Cardiac septum (tissue), 1 donor: ENCODE measurements around the gene ABHD5. TPM values are rescaled to one million over a fixed set of nuclear protein-coding genes. Genes with fewer than 3 reads are reported as not detected.
"Not testable (repeated sequence)": the region's sequence is repeated elsewhere in the genome, so short reads cannot be mapped to it uniquely, and the experiment has no call there.

Experiments used
- DNase-seq: peaks from one replicate; pipeline ENCODE4 v3.0.0-alpha.2; 2020; ENCODE audit warnings: low spot score
- intact Hi-C: fragments of 100-400 bp; cut with DNase I; formaldehyde crosslinking; loops from one replicate; pipeline ENCODE4 v1.14.0; 2022
- long read RNA-seq: library from polyadenylated mRNA; unstranded; transcript quantifications from one replicate; pipeline ENCODE4 v2.0.0, GENCODE V29; 2021
- total RNA-seq: library from RNA; stranded (reverse); fragmentation: NEBNext Ultra II Directional; extraction: Animal tissue kit (Norgen Biotek cat#: 25700); gene quantifications from one replicate; pipeline ENCODE4 v1.2.1, GENCODE V29; 2021
- donor health status: DM: no; HTN: no; CAD: no.

ABHD5 gene
- total RNA-seq: 23.5 TPM
- long read RNA-seq, full-length matches to known transcripts: 25 of 30 reads
- long read RNA-seq, partial matches to known transcripts: 1 of 30 reads
- long read RNA-seq, other reads (novel, unspliced or antisense): 4 of 30 reads

DNA sequence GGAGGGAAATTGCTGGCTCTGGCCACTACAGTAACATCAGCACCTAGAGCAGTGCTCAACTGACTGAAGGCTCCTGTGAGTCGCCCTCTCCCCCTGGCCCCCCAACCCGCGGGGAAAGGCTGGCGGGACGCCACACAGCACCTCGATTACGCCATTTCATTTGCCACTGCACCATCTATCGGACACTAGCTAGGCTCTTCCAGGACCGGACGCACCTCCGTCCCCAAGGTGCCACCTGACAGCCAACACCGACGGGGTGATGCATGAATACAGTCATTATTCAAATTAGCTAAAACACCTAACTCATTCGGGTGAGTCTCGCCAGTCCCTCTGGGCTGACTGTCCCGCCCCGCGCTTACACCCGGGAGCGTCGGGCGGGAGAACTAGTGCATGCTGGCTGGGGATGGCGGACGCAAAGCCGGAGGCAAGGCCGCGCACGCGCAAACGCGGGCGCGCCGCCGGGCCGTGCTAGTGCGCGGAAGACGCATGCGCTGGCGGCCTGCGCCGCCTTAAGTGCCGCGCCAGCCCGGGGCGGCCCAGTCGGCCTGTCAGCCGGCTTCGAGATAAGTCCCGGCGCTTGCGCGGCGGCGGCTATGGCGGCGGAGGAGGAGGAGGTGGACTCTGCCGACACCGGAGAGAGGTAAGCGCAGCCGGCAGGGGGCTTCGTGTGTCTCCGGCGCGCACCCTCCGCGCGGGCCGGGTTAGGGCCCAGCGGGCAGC lies at the start of gene ABHD5:
ABHD5 (plus strand) TSS at position 539 of the 720 bp plus-strand sequence; CDS start at position 594, 55 bp downstream.
- DNase-seq: peak; percentile 96
- intact Hi-C loops: loop anchor here (2.0 to 5.0 kb wide), 3 partner anchors 47 to 78 kb away; partner anchors contain the start of gene ANO10

DNA sequence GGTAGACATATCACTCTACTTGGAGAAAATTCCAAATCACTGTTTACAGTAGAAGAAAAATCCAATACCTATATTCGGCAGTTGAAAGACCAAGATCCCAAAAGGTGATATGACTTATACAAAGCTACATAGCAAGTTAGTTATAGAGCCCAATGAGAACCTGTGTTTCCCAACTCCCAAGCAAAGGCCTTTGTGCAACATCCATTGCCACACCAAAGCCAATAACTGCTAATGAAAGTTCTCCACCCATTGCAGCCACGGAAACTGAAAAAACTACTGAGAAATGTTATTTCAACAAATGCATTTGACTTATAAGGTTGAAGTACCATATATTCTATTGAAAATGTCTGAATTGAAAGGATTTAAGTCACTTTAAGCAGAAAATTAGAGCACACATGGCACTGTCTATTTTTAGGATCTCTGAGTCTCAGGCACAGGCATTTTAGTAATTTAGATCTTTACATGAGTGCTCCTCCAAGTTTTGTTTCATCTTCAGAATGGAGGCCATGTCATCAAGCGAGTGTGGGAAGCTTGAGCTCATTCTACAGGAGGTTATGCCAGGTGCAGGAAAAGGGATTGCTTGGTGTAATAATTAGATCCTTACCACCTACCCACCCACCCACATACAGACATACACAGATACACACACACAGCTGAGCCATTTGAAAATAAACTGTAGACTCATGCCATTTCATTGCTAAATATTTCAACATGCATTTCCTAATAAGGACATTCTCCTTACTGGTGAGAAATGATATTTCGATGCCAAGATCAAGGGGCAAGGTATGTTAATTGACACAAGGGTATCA lies 49.2 kb upstream of the ABHD5 start:
- intact Hi-C loops: no loop called here
- no peak for DNase-seq

DNA sequence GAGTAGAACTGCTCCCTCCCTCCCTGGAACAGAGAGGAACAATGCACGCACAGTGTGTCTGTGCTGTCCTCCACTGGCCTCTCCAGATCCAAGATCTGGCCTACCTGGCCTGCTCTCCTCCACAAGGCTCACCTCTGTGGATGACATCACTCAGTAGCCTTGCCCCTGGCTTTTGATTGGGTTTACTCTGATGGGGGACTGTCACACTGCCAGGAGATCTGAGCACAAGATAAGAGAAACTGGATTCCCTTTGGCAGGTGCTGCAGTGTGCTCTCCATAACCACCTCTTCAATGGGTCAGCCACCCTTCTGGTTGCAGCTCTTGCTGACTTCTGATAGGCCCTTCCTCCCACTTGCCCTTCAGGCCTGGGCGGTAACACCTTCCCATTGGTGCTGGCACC lies 46.3 kb upstream of the ABHD5 start:
- intact Hi-C loops: no loop called here
- no peak for DNase-seq

DNA sequence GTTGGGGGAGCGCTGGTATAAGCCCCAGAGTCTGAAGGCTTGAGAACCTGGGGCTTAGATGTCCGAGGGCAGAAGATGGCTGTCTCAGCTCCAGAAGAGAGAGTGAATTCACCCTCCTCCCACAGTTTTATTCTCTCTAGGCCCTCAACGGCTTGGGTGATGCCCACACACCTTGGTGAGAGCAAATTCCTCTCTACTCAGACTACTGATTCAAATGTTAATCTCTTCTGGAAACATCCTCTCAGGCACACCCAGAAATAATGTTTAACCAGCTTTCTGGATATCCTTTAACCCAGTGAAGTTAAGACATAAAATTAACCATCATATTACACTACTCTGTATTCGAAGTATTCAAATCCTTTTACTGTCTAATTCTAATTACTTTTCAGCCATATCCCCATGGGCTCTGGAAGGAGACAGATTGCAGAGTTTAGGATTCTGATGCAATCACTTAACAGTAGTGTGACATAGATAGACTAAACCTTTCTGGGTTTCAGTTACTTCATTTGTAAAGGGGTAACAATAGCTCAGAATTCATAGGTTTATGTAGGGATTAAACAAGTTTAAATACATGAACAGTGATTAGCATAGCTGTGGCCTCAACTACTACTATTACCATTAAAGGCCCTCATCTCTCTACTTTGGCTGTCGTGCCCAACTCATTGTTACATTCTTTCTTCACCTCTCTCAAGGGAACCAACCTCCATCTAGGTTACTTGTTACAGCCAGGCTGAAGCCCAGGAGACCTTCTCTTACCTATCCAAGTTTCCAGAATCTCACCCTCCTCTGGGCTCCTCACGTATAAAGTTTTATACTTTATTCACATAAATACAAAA lies 43.2 kb upstream of the ABHD5 start:
- DNase-seq: no peak
- intact Hi-C loops: no loop called here

DNA sequence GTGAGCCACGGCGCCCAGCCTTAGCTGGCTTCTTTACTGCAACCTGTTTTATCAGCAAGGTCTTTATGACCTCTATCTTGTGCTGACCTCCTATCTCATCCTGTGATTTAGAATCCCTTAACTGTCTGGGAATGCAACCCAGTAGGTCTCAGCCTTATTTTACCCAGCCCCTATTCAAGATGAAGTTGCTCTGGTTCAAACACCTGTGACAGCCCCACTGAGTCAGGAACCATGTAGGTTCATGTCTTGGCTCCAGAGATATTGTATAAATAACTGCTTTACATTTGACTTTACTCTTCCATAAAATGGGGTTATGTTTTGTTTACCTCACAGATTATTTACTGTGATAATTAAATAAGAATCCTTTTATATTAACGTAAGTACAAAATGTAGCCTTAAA lies 41.8 kb upstream of the ABHD5 start:
- intact Hi-C loops: no loop called here
- no peak for DNase-seq

DNA sequence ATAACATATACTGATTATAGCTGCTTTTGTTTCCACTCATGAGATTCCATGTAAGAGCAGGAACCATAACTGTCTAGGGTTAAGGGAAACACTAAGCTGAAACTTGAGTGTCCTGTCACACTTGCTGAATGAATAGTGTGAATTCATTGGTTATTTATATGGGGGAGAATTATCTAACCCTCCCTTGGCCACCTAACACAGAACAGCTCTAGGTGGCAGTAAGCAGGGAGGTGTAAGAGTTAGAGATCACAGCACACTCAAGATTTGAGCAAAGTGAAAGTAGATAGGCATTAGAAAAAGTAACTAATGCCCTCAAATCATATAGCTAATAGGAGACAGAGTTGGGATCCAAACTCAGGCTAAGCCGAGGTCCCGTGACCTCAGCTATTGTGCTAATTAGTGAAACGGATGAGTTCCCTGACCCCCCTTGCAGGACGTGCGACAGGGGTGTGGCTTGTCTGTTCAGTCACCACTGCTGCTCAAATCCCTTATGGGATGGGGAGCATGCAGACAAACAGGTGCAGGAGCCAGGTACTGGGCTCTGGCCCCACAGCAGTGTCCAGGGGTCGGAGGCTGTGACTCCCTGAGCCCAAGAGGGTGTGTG lies 41.3 kb upstream of the ABHD5 start:
- no peak for DNase-seq

DNA sequence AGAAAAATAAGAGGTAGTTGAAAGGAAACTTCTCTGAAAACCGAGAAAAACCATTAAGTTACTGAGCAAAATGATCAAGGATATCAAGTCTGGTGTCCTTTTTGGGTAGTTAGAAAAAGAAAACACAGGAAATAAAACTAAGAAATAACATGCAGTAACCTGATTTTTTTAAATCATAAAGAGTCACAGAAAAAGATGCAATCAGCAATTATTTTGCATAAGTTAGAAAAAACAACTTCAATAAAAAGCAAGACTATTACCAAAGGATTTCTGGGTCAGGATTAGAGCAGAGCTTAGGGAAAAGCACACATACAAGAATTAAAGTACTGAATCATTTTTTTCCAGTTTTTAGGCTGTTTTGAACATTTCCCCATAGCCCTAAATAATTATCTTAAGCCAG lies 40.4 kb upstream of the ABHD5 start:
- no peak for DNase-seq
- intact Hi-C loops: no loop called here

More for the DNA sequence above, 41.3 kb upstream of the ABHD5 start:
- intact Hi-C loops: no loop called here

DNA sequence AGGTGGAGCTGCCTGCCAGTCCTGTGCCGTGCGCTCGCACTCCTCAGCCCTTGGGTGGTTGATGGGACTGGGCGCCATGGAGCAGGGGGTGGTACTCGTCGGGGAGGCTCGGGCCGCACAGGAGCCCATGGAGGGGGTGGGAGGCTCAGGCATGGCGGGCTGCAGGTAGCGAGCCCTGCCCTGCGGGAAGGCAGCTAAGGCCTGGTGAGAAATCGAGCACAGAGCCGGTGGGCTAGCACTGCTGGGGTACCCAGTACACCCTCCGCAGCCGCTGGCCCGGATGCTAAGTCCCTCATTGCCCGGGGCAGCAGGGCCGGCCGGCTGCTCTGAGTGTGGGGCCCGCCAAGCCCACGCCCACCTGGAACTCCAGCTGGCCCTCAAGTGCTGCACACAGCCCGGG lies 34.3 kb upstream of the ABHD5 start:
- DNase-seq, intact Hi-C loops: not testable (repeated sequence)

DNA sequence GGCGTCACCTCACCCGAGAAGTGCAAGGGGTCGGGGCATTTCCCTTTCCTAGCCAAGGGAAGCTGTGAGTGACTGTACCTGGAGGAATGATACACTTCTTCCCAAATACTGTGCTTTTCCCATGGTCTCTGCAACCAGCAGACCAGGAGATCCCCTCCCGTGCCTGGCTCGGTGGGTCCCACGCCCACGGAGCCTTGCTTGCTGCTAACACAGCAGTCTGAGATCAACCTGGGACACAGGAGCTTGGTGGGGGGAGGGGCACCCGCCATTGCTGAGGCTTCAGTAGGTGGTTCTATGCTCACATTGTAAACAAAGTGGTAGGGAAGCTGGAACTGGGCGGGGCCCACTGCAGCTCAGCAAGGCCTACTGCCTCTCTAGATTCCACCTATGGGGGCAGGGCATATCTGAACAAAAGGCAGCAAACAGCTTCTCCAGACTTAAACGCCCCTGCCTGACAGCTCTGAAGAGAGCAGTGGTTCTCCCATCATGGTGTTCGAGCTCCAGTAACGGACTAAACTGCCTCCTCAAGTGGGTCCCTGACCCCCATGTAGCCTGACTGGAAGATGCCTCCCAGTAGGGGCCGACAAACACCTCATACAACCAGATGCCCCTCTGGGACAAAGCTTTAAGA lies 31.4 kb upstream of the ABHD5 start:
- intact Hi-C loops: no loop called here
- DNase-seq: no peak

DNA sequence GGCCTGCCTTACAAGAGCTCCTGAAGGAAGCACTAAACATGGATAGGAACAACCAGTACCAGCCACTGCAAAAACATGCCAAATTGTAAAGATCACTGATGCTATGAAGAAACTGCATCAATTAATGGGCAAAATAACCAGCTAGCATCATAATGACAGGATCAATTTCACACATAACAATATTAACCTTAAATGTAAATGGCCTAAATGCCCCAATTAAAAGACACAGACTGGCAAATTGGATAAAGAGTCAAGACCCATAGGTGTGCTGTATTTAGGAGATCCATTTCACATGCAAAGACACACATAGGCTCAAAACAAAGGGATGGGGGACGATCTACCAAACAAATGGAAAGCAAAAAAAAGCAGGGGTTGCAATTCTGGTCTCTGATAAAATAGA lies 29.4 kb upstream of the ABHD5 start:
- intact Hi-C loops, DNase-seq: not testable (repeated sequence)

DNA sequence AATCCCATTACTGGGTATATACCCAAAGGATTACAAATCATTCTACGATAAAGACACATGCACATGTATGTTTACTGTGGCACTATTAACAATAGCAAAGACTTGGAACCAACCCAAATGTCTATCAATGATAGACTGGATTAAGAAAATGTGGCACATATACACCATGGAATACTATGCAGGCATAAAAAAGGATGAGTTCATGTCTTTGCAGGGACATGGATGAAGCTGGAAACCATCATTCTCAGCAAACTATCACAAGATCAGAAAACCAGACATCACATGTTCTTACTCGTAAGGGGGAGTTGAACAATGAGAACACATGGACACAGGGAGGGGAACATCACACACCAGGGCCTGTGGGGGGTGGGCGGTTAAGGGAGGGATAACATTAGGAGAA lies 25.7 kb upstream of the ABHD5 start:
- DNase-seq, intact Hi-C loops: not testable (repeated sequence)

DNA sequence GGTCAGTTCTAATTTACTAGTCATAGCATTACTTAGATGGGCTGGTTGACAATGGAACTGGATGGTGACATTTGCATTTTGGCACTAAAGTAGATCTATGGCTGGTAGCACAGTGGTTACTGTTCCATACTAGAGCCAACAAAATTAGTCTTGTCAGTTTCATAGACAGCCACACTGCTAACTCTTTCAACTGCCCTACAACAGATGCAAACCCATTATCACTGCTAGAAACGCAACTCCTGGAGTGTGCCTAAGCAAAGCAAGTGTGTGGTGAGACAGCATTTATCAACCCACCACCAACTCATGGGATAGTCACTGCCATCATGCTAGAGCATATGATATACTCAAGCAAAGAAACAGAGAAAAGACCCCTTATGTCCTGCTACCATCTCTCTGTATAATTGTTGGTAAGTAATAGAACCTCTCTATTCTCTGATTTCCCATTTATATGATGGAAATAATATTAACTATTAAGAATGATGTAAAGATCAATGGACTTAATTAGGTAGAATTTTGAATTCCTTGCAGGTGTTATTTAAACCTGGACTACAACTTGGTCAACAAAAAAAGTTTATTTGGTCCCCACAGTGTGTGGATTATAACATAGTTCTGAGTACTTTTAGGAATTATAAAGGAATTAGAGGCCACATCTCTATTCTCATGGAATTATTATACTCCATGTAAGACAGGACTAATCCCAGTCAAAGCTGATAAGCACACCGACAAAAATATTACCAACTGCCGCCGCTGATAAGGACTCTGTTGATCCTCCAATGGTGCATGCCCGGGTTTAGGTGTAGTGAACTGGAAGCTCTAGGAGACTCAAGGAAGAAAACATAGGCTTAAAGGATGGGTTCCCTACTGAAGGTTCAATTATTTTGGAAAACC lies 19.9 kb upstream of the ABHD5 start:
- intact Hi-C loops: no loop called here
- no peak for DNase-seq

DNA sequence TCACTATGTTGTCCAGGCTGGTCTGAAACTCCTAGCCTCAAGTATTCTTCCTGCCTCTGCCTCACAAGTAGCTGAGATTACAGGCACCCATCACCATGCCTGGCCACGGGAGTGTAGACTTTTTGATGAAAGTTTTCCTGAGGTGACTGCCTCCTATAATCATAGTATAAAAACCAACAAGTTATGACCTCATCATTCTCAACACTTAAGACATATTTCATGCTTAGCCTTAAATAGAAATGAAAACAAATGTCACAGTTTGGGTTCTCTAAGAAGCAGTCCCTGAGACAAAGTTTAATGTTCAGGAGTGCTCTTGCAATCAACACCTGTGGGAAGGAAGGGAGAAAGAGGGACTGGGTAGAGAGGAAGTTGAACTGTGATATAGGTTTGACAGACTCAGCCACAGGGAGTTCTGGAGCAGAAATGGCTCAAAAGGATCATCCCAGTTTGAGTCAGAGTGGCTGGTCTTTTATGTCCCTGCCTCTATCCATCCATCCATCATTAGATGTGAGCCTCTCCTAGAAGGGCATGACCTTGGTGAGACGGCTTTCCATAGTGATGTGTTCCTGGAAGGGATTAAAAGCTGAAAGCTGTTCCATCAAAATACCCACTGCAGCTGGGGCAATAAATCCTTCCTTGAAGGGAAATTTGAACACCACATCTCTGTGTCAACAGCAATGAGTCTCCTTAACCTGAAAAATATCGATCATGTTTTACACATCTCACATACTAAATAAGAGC lies 16.2 kb upstream of the ABHD5 start:
- intact Hi-C loops: no loop called here

DNA sequence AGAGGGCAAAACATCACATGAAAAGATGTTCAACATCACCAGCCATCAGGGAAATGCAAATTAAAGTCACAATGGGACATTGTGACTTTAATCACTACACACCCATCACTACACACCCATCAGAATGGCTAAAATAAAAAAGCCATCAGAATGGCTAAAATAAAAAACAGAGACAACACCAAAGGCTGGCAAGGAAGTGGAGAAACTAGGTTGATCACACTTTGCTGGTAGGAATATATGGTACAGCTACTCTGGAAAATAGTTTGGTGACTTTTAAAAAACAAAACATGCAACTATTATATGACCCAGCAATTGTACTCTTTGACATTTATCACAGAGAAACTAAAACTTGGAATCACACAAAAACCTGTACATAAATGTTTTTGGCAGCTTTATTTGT lies 15.1 kb upstream of the ABHD5 start:
- DNase-seq: no peak
- intact Hi-C loops: no loop called here

More for the DNA sequence above, 16.2 kb upstream of the ABHD5 start:
- DNase-seq: no peak

DNA sequence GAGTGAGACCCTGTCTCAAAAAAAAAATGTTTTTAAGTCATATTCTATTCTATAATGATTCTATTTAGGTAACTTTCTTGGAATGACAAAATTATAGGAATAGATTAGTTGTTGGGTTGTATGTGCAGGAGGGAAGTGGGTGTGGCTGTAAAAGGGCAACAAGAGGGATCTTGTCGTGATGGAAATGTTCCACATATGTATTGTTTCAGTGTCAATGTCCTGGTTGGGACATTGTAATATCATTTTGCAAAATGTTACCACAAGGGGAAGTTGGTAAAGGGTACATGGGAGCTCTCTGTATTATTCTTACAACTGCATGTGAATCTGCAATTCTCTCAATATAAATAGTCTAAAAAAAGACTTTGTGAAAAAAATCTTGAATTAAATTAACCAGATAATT lies 14.3 kb upstream of the ABHD5 start:
- DNase-seq: no peak
- intact Hi-C loops: no loop called here

DNA sequence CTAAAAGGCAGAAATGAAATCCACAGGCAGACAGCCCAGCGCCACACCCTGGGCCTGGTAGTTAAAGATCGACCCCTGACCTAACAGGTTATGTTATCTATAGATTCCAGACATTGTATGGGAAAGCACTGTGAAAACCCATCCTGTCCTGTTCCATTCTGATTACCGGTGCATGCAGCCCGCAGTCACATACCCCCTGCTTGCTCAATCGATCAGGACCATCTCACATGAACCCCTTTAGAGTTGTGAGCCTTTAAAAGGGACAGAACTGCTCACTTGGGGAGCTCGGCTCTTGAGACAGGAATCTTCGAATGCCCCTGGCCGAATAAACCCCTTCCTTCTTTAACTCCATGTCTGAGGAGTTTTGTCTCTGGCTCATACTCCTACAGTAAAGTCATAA lies 12.4 kb upstream of the ABHD5 start:
- intact Hi-C loops, DNase-seq: not testable (repeated sequence)

DNA sequence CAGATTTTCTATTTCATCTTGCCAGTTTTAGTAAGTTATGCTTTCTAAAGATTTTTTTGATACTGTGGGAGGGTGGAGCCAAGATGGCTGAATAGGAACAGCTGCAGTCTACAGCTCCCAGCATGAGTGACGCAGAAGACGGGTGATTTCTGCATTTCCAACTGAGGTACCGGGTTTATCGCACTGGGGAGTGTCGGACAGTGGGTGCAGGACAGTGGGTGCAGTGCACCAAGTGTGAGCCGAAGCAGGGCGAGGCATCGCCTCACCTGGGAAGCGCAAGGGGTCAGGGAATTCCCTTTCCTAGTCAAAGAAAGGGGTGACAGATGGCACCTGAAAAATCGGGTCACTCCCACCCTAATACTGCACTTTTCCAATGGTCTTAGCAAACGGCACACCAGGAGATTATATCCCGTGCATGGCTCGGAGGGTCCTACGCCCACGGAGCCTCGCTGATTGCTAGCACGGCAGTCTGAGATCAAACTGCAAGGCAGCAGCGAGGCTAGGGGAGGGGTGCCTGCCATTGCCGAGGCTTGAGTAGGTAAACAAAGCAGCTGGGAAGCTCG lies 11.8 kb upstream of the ABHD5 start:
- intact Hi-C loops, DNase-seq: not testable (repeated sequence)
